RWPE2 (cell line): ENCODE measurements around the gene POLD1.
"Not testable (repeated sequence)": the region's sequence is repeated elsewhere in the genome, so short reads cannot be mapped to it uniquely, and the experiment has no call there.

Source experiments
- ATAC-seq: fragments of 200-7000 bp; cut with Tn5 transposase; 3 replicates; pipeline ENCODE4 v1.9.1; 2021; ENCODE audit warnings: low read depth
- DNase-seq: peaks from one replicate; pipeline ENCODE4 v3.0.0-alpha.2; 2020; ENCODE audit warnings: low spot score
- H3K27ac ChIP-seq: fragments of 450-650 bp; 2 replicates; pipeline ENCODE4 v1.5.1; 2017; ENCODE audit warnings: mild to moderate bottlenecking; ENCODE audit not compliant: poor library complexity, severe bottlenecking
- H3K27me3 ChIP-seq: fragments of 250-450 bp; sonication (Bioruptor Pico); 2 replicates; pipeline ENCODE4 v1.5.1; 2021; ENCODE audit warnings: mild to moderate bottlenecking, moderate library complexity; ENCODE audit not compliant: insufficient read depth, poor library complexity, severe bottlenecking
- H3K36me3 ChIP-seq: fragments of 250-450 bp; sonication (Bioruptor Pico); 2 replicates; pipeline ENCODE4 v1.5.1; 2020; ENCODE audit warnings: low read depth, mild to moderate bottlenecking, moderate library complexity
- H3K4me1 ChIP-seq: fragments of 250-450 bp; sonication (Bioruptor Pico); 2 replicates; pipeline ENCODE4 v1.5.1; 2021; ENCODE audit warnings: mild to moderate bottlenecking, moderate library complexity; ENCODE audit not compliant: insufficient read depth, poor library complexity, severe bottlenecking
- H3K4me3 ChIP-seq: fragments of 250-450 bp; sonication (Bioruptor Pico); 2 replicates; pipeline ENCODE4 v1.5.1; 2021; ENCODE audit warnings: mild to moderate bottlenecking, moderate library complexity; ENCODE audit not compliant: severe bottlenecking
- H3K9me3 ChIP-seq: fragments of 250-450 bp; sonication (Bioruptor Pico); 2 replicates; pipeline ENCODE4 v1.5.1; 2021; ENCODE audit warnings: mild to moderate bottlenecking, moderate library complexity; ENCODE audit not compliant: severe bottlenecking
- TF ChIP-seq, protein P1 (sequence below): fragments of 450-650 bp; IDR thresholded peaks from one replicate; pipeline ENCODE4 v1.5.1; 2017; ENCODE audit warnings: mild to moderate bottlenecking, moderate library complexity; ENCODE audit not compliant: poor library complexity, severe bottlenecking

POLD1 gene

DNA sequence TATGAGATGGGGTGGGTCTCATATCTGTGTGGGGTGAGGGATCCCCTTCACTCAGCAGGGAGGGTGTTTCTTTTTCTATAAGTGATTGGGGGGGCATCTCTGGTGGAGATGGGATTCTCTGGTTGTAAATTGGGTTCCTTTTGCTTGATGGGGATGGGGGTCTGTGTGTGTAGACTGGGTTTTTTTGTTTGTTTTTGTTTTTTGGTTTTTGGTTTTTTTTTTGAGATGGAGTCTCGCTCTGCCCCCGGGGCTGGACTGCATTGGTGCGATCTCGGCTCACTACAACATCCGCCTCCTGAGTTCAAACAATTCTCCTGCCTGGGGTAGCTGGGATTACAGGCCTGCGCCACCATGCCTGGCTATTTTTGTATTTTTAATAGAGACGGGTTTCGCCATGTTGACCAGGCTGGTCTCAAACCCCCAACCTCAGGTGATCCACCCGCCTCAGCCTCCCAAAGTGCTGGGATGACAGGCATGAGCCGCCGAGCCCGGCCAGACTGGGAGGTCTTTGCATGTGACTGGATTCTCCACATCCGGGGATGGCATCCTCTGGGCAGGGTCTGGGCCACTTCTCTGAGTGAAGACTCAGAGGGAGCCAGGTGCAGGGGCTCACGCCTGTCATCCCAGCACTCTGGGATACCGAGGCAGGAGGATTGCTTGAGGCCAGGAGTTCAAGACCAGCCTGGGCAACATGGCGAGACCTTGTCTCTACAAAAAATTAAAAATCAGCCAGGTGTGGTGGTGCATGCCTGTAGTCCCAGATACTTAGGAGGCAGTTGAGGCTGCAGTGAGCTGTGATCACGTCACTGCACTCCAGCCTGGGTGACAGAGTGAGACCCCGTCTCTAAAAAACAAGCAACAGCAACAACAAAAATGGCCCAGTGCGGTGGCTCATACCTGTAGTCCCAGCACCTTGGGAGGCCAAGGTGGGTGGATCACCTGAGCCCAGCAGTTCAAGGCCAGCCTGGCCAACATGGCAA lies 49.3 kb downstream of the POLD1 start:
- ATAC-seq (no peak), DNase-seq (no peak)
- Histone ChIP-seq H3K27ac (no peak overlapping the region), H3K9me3 (no peaks in the 10 kb centered on the region), H3K4me1 (no peaks in the 10 kb centered on the region), H3K4me3 (no peak overlapping the region), H3K27me3 (peaks cover 9% of the 10 kb centered on the region), H3K36me3 (no peaks in the 10 kb centered on the region)
- TF ChIP-seq, protein P1, sequence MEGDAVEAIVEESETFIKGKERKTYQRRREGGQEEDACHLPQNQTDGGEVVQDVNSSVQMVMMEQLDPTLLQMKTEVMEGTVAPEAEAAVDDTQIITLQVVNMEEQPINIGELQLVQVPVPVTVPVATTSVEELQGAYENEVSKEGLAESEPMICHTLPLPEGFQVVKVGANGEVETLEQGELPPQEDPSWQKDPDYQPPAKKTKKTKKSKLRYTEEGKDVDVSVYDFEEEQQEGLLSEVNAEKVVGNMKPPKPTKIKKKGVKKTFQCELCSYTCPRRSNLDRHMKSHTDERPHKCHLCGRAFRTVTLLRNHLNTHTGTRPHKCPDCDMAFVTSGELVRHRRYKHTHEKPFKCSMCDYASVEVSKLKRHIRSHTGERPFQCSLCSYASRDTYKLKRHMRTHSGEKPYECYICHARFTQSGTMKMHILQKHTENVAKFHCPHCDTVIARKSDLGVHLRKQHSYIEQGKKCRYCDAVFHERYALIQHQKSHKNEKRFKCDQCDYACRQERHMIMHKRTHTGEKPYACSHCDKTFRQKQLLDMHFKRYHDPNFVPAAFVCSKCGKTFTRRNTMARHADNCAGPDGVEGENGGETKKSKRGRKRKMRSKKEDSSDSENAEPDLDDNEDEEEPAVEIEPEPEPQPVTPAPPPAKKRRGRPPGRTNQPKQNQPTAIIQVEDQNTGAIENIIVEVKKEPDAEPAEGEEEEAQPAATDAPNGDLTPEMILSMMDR, result no peak

- H3K36me3 ChIP-seq, result no peaks in the 10 kb centered on the region
Observed at GRCh38 chr19:50434525-50434924, 50.4 kb downstream of the POLD1 start.

GRCh38 chr19:50435221-50435620 lies 51.1 kb downstream of the POLD1 start:
- no peak for ATAC-seq

More at GRCh38 chr19:50434525-50434924, 50.4 kb downstream of the POLD1 start:
- Histone ChIP-seq H3K4me3 (no peak overlapping the region), H3K27ac (no peak overlapping the region), H3K27me3 (peaks cover 9% of the 10 kb centered on the region), H3K4me1 (no peaks in the 10 kb centered on the region), H3K9me3 (no peaks in the 10 kb centered on the region)
- DNase-seq (no peak), ATAC-seq (no peak)
- TF ChIP-seq, protein P1, result no peak

GRCh38 chr19:50435627-50436026 lies 51.5 kb downstream of the POLD1 start:
- no peak overlapping the region for H3K4me3 ChIP-seq
- ATAC-seq (no peak), DNase-seq (no peak)
- H3K9me3 ChIP-seq, result no peaks in the 10 kb centered on the region
- no peaks in the 10 kb centered on the region for H3K4me1 ChIP-seq
- H3K36me3 ChIP-seq, result no peaks in the 10 kb centered on the region
- no peak overlapping the region for H3K27ac ChIP-seq
- TF ChIP-seq, protein P1, result no peak
- H3K27me3 ChIP-seq, result peaks cover 9% of the 10 kb centered on the region

More at GRCh38 chr19:50435221-50435620, 51.1 kb downstream of the POLD1 start:
- no peaks in the 10 kb centered on the region for H3K4me1 ChIP-seq
- no peak overlapping the region for H3K27ac ChIP-seq
- no peaks in the 10 kb centered on the region for H3K9me3 ChIP-seq
- no peaks in the 10 kb centered on the region for H3K36me3 ChIP-seq
- DNase-seq, result no peak
- H3K4me3 ChIP-seq, result no peak overlapping the region
- peaks cover 9% of the 10 kb centered on the region for H3K27me3 ChIP-seq
- TF ChIP-seq, protein P1, result no peak

- no peaks in the 10 kb centered on the region for H3K36me3 ChIP-seq
- TF ChIP-seq, protein P1, result no peak
- no peak overlapping the region for H3K27ac ChIP-seq
- no peaks in the 10 kb centered on the region for H3K9me3 ChIP-seq
- H3K4me1 ChIP-seq, result no peaks in the 10 kb centered on the region
- DNase-seq (no peak), ATAC-seq (no peak)
- H3K27me3 ChIP-seq, result peaks cover 1% of the 10 kb centered on the region
- no peak overlapping the region for H3K4me3 ChIP-seq
Observed at GRCh38 chr19:50437862-50438449, 53.8 kb downstream of the POLD1 start.

- not testable (repeated sequence) for H3K27me3 ChIP-seq, ATAC-seq, H3K4me3 ChIP-seq, H3K27ac ChIP-seq, H3K4me1 ChIP-seq, DNase-seq, H3K36me3 ChIP-seq, H3K9me3 ChIP-seq
Observed at GRCh38 chr19:50439130-50439529, 55.0 kb downstream of the POLD1 start.
